Peyer's patch (tissue), 4 donors: Measurements from ENCODE around the gene ZMIZ1.

Experiments
- CTCF ChIP-seq, 6 experiments: fragments of 450-650 bp in 4 of 6; fragments of 200-600 bp in 2 of 6; sonication (generic) in 1 of 6; IDR thresholded peaks; one replicate each; pipeline ENCODE4 v1.5.1; 2017 to 2019; ENCODE audit warnings: antibody characterized with exemption in 6 of 6, mild to moderate bottlenecking in 3 of 6, moderate library complexity in 1 of 6
- POLR2A ChIP-seq, 2 donors: fragments of 450-650 bp; IDR thresholded peaks; one replicate each; pipeline ENCODE4 v1.5.1; 2017; ENCODE audit warnings: antibody characterized with exemption in 2 of 2, mild to moderate bottlenecking in 2 of 2, moderate library complexity in 2 of 2

- TF ChIP-seq POLR2A (IDR thresholded peaks at IDR 0.05) (no peak), CTCF (IDR thresholded peaks at IDR 0.05) (no peak)
These were observed 48.7 kb upstream of the ZMIZ1 start for GRCh38 chr10:79020015-79020491.
